Keratinocyte (primary cell): ENCODE measurements around the gene CELSR1. TPM values are rescaled to one million over a fixed set of nuclear protein-coding genes. Genes with fewer than 3 reads are reported as not detected.

ENCODE experiments used
- DNase-seq: peaks from one replicate; pipeline ENCODE4 v3.0.0-alpha.2; 2011; ENCODE audit warnings: low read depth, missing footprints, low spot score
- FAIRE-seq: peaks from 2 replicates; lab custom pipeline; 2011; peaks lifted over from hg19 to GRCh38; lab: Jason Lieb, UNC
- H2AFZ ChIP-seq: 2 replicates; pipeline ENCODE4 v1.6.0; 2012; ENCODE audit warnings: low read length, control low read depth, inconsistent platforms; ENCODE audit not compliant: control insufficient read depth
- H3K27ac ChIP-seq: 2 replicates; pipeline ENCODE4 v1.5.1; 2011; ENCODE audit warnings: low read length; ENCODE audit not compliant: control insufficient read depth, insufficient read depth
- H3K27me3 ChIP-seq: 3 replicates; pipeline ENCODE4 v1.6.0; 2011; ENCODE audit warnings: low read length; ENCODE audit not compliant: control insufficient read depth, insufficient read depth; ENCODE audit errors: extremely low read depth
- H3K36me3 ChIP-seq, 2 experiments: 2 replicates in 1 of 2; 3 replicates in 1 of 2; pipeline ENCODE4 v1.5.1; 2011; ENCODE audit warnings: low read length in 2 of 2, mild to moderate bottlenecking in 1 of 2; ENCODE audit not compliant: control insufficient read depth in 2 of 2, insufficient read depth in 2 of 2; ENCODE audit errors: extremely low read depth in 1 of 2
- H3K4me1 ChIP-seq: 3 replicates; pipeline ENCODE4 v1.5.1; 2011; ENCODE audit warnings: low read length; ENCODE audit not compliant: control insufficient read depth, insufficient read depth; ENCODE audit errors: extremely low read depth
- H3K4me2 ChIP-seq: 3 replicates; pipeline ENCODE4 v1.6.0; 2011; ENCODE audit warnings: low read depth, low read length; ENCODE audit not compliant: control insufficient read depth, insufficient read depth; ENCODE audit errors: extremely low read depth
- H3K4me3 ChIP-seq, 3 experiments: fragments of 200-600 bp in 1 of 3; sonication (generic) in 1 of 3; 2 replicates in 2 of 3; 3 replicates in 1 of 3; pipeline ENCODE4 v1.5.1; 2011 to 2016; ENCODE audit warnings: low read length in 3 of 3, mild to moderate bottlenecking in 3 of 3, control low read depth in 2 of 3, inconsistent platforms in 1 of 3, low read depth in 1 of 3, mixed read lengths in 1 of 3, mixed run types in 1 of 3, moderate library complexity in 1 of 3; ENCODE audit not compliant: control insufficient read depth in 2 of 3, insufficient read depth in 2 of 3; ENCODE audit errors: extremely low read depth in 1 of 3
- H3K79me2 ChIP-seq: 2 replicates; pipeline ENCODE4 v1.6.0; 2012; ENCODE audit warnings: low read length; ENCODE audit not compliant: control insufficient read depth, insufficient read depth
- H3K9ac ChIP-seq: 3 replicates; pipeline ENCODE4 v1.6.0; 2011; ENCODE audit warnings: low read length; ENCODE audit not compliant: control insufficient read depth, insufficient read depth; ENCODE audit errors: extremely low read depth
- H3K9me1 ChIP-seq: 3 replicates; pipeline ENCODE4 v1.6.0; 2011; ENCODE audit warnings: low read length; ENCODE audit not compliant: control insufficient read depth, insufficient read depth; ENCODE audit errors: extremely low read depth
- H3K9me3 ChIP-seq: 2 replicates; pipeline ENCODE4 v1.5.1; 2012; ENCODE audit warnings: low read depth, low read length; ENCODE audit not compliant: control insufficient read depth
- H4K20me1 ChIP-seq: 3 replicates; pipeline ENCODE4 v1.6.0; 2011; ENCODE audit warnings: low read length; ENCODE audit not compliant: control insufficient read depth, insufficient read depth; ENCODE audit errors: extremely low read depth
- CTCF ChIP-seq, 3 experiments: IDR thresholded peaks in 1 of 3; conservative IDR thresholded peaks in 1 of 3; optimal IDR thresholded peaks in 1 of 3; 2 replicates in 2 of 3; 3 replicates in 1 of 3; pipeline versions ENCODE3 to v1.5.1; 2011; ENCODE audit warnings: low read length in 3 of 3, mild to moderate bottlenecking in 3 of 3, moderate library complexity in 2 of 3, control low read depth in 1 of 3, inconsistent platforms in 1 of 3; ENCODE audit not compliant: insufficient read depth in 2 of 3; ENCODE audit errors: extremely low read depth in 1 of 3
- EZH2 ChIP-seq: IDR thresholded peaks from one replicate; pipeline ENCODE4 v1.6.1; 2012; ENCODE audit warnings: inconsistent platforms, mild to moderate bottlenecking, low read length, moderate library complexity
- dilution Hi-C: fragments of 300-500 bp; cut with MboI; formaldehyde crosslinking; loops from one replicate; pipeline ENCODE4 v1.7.0; 2020; ENCODE audit warnings: low sequenced_read_pairs; ENCODE audit not compliant: extremely low pct_ligation_motif_present
- polyA plus RNA-seq, 5 experiments: library from polyadenylated mRNA; depleted of rRNA in 3 of 5; stranded (reverse) in 3 of 5; stranded (forward) in 1 of 5; unstranded in 1 of 5; fragments of >200 nt; gene quantifications; 1 replicate in 1 of 5; 2 replicates in 3 of 5; 3 replicates in 1 of 5; pipeline versions ENCODE4 v1.2.1 to v1.2.3, GENCODE V29; 2011 to 2012; ENCODE audit warnings: missing spikeins in 2 of 5, low read depth in 1 of 5, low replicate concordance in 1 of 5

Gene CELSR1
- polyA plus RNA-seq, 1 donor (not counting 4 experiments of a cell fraction or from before 2014, with no cell fraction given) = 16.1 TPM

- no peak for DNase-seq
- H3K4me3 ChIP-seq = no peak overlapping the region
Measured at GRCh38 chr22:46546466-46547178, 9.2 kb upstream of the CELSR1 start.

GRCh38 chr22:46545086-46545792, 7.8 kb upstream of the CELSR1 start:
- no peak for TF ChIP-seq EZH2
- no peak for TF ChIP-seq CTCF (optimal IDR thresholded peaks at IDR 0.05 in 1 of 3, IDR thresholded peaks at IDR 0.05 in 1 of 3, conservative IDR thresholded peaks at IDR 0.05 in 1 of 3; ENCODE audit: extremely low read depth in 1 of 3, insufficient read depth in 2 of 3, low read length in 3 of 3)
- Histone ChIP-seq H3K9me1 (no peaks in the 10 kb centered on the region), H3K4me1 (peaks cover 35% of the 10 kb centered on the region), H2AFZ (no peak overlapping the region), H3K36me3 (peaks cover 0 to 2% of the 10 kb centered on the region in 2 experiments), H4K20me1 (no peaks in the 10 kb centered on the region), H3K79me2 (no peaks in the 10 kb centered on the region), H3K9ac (no peak overlapping the region), H3K9me3 (no peaks in the 10 kb centered on the region), H3K4me2 (no peak overlapping the region), H3K27ac (peak overlapping the region; percentile 5), H3K4me3 (no peak overlapping the region), H3K27me3 (no peaks in the 10 kb centered on the region)
- dilution Hi-C loops = no loop called here
- FAIRE-seq = no peak
- no peak for DNase-seq

More at GRCh38 chr22:46546466-46547178, 9.2 kb upstream of the CELSR1 start:
- Histone ChIP-seq H2AFZ (peak overlapping the region; percentile 79), H3K27ac (peak overlapping the region; percentile 74), H3K9me3 (no peaks in the 10 kb centered on the region), H3K9me1 (no peaks in the 10 kb centered on the region), H3K27me3 (no peaks in the 10 kb centered on the region), H3K4me1 (peaks cover 29% of the 10 kb centered on the region), H3K36me3 (no peaks in the 10 kb centered on the region), H3K4me2 (peak overlapping the region; percentile 84), H3K9ac (peak overlapping the region; percentile 56), H3K79me2 (no peaks in the 10 kb centered on the region), H4K20me1 (no peaks in the 10 kb centered on the region)
- TF ChIP-seq CTCF (optimal IDR thresholded peaks at IDR 0.05 in 1 of 3, IDR thresholded peaks at IDR 0.05 in 1 of 3, conservative IDR thresholded peaks at IDR 0.05 in 1 of 3; ENCODE audit: extremely low read depth in 1 of 3, insufficient read depth in 2 of 3, low read length in 3 of 3) (no peak), EZH2 (no peak)
- peak; percentile 44 for FAIRE-seq
- dilution Hi-C loops = no loop called here
